Stimulated activated CD4-positive, alpha-beta T cell treated with anti-CD3 and anti-CD28 coated beads, Interleukin-2, amount 100 ng/mL, for 24 hours (primary cell): Measurements from ENCODE around the gene TSHR.

Experiments used
- DNase-seq, 2 donors: peaks; one replicate each; pipeline ENCODE4 v3.0.0-alpha.2; 2020

The TSHR gene

GRCh38 chr14:81144824-81145603 is 189.6 kb downstream of the TSHR start:
- no peak for DNase-seq

GRCh38 chr14:81147140-81147897 is 191.9 kb downstream of the TSHR start:
- DNase-seq = no peak

GRCh38 chr14:81148635-81149034 is 193.2 kb downstream of the TSHR start:
- DNase-seq = no peak

GRCh38 chr14:81153187-81153586 is 197.8 kb downstream of the TSHR start:
- no peak for DNase-seq

DNA sequence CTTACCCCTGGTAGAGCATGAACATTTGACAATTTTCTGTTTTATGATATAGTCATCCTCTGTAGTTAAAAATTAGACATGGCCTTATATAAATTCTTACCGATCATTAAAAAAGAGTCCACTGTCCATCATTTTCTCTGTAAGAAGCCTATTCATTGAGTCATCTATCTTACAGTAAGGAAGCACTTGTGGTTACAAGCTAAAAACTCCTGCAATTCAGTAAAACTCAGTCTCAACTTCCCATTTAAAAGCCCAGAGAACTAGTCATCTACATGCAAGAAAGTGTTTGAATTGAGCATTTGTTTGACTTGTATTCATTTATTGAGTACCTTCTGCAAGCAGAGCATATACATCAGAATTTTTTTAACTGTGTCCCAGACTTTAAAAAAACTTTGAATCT is 202.0 kb downstream of the TSHR start:
- DNase-seq = no peak

- no peak for DNase-seq
These were observed 205.7 kb downstream of the TSHR start for GRCh38 chr14:81161088-81161487.

GRCh38 chr14:81161749-81162148 is 206.3 kb downstream of the TSHR start:
- DNase-seq = no peak

GRCh38 chr14:81162941-81163340 is 207.5 kb downstream of the TSHR start:
- DNase-seq = no peak

GRCh38 chr14:81164167-81164774 is 208.8 kb downstream of the TSHR start:
- DNase-seq = peak; percentile 56 to 60

GRCh38 chr14:81165188-81165587 is 209.8 kb downstream of the TSHR start:
- DNase-seq = no peak

- DNase-seq = no peak
These were observed 210.7 kb downstream of the TSHR start for GRCh38 chr14:81166121-81166520.

DNA sequence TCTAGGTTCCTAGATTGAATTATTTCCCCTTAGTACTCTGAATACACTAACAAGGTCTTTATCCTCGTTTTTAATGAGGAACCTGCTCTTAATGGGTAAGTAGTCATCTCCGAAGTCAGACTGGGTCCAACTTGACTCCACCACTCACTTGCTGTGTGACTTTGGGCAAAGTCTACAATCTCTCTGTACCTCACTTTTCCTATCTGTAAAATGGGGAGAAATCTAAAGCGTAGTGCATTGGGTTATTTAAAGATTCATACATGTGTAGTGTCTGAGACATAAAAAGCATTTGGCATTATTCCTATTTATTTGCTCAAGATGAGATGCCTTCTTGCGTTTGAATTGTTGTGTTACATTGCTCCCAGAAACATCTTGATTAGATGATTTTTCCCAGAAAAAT is 213.8 kb downstream of the TSHR start:
- DNase-seq = no peak

DNA sequence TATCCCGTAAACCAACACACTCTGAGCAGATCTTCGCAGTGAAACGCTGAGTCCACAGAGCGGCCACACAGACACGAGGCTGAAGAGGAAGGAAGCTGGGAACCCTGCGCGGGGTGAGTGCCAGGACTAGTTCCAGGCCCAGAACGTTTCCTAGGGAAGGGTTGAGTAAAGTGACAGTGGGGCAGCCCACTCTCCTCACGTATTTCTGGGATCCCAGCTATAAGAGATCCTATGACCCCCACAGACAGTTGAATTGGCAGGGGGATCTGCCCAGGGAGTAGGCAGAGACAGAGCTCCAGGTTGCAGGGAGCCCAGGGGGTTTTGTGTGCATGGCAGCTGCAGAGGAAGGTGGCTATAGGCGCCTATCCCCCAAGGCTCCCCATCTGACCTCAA is 214.3 kb downstream of the TSHR start:
- peak in 1 of 2 donors; percentile 20 for DNase-seq

DNA sequence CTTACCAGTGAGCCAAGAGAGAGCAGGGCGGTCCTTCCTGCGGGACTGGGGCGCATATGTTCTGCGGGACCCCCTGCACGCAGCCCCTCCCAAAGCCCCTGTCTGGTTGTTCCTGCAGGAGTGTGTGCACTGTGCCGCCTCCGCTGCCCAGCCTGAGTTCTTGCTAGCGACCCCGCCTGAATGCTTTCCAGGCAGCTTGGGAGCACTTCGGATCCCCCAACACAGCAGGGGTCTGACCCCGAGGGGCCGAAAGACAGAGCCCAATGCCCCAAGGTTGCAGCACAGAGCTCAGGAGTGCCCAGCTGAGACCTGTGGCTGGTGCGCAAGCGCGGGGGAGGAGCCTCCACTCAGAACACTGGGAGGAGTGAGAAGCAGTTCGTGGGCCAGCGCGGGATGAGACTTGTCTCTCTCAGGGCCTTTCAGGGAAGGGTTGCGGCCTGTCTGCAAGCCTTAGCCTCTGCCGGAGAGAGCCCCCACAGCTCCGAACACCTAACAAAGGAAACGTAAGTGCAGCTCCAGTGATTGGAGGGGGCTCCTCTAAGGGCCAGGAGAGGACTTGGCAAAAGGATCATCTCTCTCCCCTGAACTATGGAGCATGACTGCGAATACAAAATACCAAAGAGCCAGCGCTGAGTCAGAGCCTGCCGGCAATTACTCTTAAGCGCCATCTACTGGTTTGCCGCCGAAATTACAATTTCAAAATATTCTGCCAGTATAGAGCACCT is 214.8 kb downstream of the TSHR start:
- peak; percentile 87 to 90 for DNase-seq

DNA sequence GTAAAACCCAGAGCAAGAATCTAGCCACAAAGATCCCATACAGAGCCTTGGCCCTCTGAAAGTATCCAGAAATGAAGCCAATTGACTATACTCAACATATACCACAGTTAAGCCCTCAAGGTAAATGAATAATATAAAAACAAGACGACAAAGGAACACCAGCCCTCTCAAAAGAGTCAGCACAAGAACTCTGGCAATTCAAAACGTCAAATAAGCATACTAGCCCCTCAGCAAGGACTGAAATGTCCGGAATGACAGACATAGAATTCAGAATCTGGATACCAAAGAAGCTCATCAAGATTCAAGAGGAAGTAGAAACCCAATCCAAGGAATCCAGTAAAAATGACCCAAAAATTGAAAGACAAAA is 215.4 kb downstream of the TSHR start:
- DNase-seq = no peak

DNA sequence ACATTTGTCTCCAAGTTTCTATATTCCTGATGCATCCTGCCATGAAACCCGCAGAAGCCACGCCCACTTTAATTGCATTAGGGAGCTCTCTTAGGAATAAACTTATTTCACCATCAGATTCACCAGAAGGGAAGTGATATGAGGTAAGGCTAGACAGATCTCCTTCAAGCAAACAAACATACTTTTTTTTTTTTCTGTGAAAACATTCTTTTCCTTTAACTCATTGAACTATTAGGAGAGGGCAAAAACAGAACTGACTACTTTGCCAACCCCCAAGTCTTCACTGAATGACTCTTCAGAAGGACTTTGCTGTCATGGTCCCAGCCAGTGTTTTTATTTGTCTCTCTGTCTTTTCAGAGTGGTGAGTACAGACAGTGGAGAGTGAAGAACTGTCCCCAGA is 216.9 kb downstream of the TSHR start:
- no peak for DNase-seq

DNA sequence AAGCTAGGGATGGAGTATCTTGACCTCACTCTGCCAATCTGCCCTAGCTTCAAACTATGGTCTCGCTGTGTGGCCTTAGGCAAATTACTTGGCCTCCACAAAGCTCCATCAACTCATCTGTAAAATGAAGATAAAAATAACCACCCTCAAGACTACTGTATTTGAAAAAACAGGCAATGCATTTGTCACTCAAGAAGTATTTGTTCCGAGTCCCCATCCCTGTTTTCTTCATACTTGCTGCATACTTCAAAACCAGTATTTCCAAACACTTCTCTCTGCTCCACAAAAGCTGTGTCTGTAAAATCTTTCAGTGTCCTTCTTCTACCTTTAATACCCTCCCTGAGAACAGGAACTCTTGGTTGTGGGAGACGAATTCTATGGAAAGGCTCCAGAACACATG is 217.5 kb downstream of the TSHR start:
- DNase-seq = no peak

GRCh38 chr14:81176241-81176640 is 220.8 kb downstream of the TSHR start:
- no peak for DNase-seq

- DNase-seq = no peak
These were observed 221.8 kb downstream of the TSHR start for GRCh38 chr14:81177225-81177624.

DNA sequence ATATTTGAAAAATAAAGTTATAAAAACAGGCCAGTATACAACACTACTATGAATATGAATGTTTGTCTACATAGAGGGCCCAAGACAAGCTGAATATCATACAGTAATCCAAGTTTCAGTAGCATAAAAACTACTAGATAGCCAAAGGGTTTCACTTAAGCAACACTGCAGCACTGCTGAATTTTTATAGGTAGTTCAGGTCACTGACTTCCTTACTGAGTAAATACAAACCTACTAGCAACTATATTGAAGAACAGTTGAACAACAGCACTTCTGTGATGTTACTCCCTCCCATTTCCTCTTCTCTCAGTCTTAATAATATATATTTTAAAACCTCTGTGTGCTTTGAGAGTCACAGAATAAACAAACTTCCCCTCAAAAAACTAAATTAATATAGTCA is 222.6 kb downstream of the TSHR start:
- DNase-seq = no peak

DNA sequence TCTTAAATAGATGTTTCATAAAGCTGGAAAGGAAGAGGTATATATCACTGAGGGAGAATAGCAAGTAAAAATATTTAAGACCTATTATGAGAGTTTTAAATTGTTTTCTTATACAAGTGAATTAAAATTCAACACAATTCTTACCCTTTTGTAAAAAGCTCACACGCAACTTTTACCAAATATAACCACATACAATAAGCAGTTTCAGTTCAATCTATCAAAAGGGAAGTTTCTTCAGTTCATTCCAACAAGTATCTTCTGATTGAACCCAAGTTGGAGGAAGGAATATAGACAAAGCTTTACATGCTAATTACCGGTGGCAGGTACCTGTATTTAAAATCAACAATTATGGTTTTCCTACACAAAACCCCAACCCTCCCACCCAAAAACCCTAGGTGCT is 224.2 kb downstream of the TSHR start:
- DNase-seq = no peak

GRCh38 chr14:81187832-81188522 is 232.6 kb downstream of the TSHR start:
- DNase-seq = no peak

DNA sequence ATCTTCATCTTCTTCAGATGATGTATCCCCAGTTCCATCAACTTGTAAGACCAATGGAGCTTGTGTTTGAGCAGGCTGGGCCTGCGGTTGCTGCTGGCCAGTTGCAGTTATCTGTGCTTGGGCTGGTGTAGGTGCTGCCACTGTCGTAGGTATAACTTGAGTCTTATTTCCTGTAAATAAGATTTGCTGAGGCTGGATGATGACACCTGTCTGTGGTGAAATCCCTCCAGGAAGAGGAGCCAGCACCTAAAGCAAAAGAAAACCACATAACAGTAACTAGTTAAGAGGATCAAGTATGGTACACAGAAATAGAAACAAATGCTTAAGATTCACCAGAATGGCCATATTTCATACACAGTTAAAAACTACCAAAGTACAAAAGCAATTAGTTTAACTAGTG is 237.2 kb downstream of the TSHR start:
- DNase-seq = no peak
